ENCODE data around the gene LRRC17.
"Not testable (repeated sequence)": the region's sequence is repeated elsewhere in the genome, so short reads cannot be mapped to it uniquely, and the experiment has no call there.

LRRC17 gene

DNA sequence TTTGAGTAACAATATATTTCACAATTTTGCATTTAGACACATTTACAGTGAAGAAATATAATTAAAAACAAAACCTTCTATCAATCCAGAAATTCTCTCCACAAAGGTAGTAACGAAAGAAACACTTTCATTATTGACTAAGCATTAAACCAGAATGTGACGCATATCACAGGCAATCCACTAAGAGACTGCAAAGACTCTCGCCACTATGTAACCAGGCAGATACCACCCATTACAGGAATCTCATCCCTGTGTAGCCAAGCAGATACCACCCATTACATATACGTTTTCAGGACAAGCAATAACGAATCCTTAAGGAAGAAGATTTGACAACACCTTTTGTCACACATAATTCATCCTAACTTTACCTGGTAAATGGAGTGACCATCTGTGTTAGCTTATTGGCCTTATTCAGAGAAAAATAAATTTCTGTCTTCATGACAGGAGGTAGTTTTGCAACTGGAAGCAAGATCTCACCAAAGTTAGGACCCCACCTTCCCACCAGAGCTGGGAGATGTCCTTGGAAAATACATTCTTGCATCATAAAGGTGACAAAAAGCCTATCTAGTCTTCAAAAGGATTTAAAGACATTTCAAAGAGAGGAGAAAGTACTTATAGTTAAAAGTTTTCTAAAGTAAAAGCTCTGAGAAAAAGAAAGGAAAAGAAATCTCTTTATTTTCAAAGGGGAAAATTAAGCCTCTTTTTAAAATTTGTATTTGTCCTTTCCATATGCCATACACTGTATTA lies 30.8 kb downstream of the LRRC17 start:
- DNase-seq = no peak

GRCh38 chr7:102944241-102944640 lies 31.4 kb downstream of the LRRC17 start:
- no peak for DNase-seq

GRCh38 chr7:102951839-102952238 lies 39.0 kb downstream of the LRRC17 start:
- DNase-seq = no peak

DNA sequence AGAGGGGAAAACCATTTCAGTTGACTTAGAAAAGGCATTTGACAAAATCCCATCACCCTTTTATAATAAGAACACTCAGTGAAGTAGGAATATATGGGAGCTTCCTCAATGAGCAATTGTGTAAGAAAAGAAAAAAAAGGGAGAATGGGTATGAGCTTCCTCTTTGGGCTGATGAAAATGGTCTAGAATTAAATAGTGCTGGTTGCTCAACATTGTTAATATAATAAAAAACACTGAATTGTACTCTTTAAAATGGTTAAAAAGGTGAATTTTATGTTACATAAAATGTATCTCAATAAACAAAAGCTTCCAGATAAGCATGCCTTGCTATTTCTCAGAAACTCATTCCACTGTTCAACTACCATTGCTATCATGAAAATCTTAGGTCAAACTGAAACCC lies 40.6 kb downstream of the LRRC17 start:
- DNase-seq = no peak

DNA sequence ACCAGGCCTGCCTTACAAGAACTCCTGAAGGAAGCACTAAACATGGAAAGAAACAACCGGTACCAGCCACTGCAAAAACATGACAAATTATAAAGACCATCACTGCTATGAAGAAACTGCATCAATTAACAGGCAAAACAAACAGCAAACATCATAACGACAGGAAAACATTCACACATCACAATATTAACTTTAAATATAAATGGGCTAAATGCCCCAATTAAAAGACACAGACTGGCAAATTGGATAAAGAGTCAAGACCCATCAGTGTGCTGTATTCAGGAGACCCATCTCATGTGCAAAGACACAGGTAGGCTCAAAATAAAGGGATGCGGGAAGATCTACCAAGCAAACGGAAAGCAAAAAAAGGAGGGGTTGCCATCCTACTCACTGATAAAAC lies 41.6 kb downstream of the LRRC17 start:
- not testable (repeated sequence) for DNase-seq

DNA sequence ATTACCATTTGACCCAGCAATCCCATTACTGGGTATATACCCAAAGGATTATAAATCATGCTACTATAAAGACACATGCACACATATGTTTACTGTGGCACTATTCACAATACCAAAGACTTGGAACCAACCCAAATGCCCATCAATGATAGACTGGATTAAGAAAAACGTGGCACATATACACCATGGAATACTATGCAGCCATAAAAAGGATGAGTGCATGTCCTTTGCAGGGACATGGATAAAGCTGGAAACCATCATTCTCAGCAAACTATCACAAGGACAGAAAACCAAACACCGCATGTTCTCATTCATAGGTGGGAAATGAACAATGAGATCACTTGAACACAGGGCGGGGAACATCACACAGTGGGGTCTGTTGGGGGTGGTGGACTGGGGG lies 45.2 kb downstream of the LRRC17 start:
- not testable (repeated sequence) for DNase-seq

DNA sequence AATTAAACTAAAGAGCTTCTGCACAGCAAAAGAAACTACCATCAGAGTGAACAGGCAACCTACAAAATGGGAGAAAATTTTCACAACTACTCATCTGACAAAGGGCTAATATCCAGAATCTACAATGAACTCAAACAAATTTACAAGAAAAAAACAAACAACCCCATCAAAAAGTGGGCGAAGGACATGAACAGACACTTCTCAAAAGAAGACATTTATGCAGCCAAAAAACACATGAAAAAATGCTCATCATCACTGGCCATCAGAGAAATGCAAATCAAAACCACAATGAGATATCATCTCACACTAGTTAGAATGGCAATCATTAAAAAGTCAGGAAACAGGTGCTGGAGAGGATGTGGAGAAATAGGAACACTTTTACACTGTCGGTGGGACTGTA lies 49.2 kb downstream of the LRRC17 start:
- DNase-seq = not testable (repeated sequence)

DNA sequence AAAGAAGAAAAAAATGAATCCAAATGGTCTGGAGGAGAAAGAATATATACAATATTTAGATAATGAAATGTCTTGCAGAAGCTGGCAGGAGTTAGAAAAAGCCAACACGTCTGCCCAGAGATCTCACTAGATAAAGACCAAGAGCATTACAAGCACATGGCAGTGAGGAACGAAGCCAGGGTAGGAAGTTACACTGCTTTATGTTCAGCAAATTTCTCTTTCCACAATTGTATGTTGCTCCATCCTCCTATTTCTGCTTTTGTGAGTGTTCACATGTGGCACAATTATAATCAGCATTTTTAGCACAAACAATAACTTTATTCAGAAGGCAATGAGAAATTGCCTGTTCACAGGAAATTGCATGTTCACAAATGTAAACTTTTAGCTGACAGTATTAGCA lies 53.7 kb downstream of the LRRC17 start:
- DNase-seq = no peak

DNA sequence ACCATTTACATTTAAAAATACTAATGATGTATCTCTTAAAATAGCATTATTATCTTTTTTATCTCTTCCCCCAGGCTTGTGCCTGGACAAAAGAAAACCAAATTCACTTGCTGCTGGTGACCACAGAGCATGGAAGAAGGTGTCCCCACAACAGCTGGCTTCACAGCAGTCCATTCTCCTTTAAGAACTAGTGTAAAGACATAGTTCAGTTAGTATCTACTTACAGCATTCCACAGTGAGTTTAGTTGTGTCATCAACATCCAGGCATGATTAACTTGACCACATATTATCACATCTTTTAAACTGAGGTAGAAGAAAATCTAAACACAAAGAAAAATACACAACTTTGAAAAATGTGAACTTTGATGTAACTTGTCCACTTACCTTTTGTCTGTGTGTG lies 55.0 kb downstream of the LRRC17 start:
- DNase-seq = no peak

DNA sequence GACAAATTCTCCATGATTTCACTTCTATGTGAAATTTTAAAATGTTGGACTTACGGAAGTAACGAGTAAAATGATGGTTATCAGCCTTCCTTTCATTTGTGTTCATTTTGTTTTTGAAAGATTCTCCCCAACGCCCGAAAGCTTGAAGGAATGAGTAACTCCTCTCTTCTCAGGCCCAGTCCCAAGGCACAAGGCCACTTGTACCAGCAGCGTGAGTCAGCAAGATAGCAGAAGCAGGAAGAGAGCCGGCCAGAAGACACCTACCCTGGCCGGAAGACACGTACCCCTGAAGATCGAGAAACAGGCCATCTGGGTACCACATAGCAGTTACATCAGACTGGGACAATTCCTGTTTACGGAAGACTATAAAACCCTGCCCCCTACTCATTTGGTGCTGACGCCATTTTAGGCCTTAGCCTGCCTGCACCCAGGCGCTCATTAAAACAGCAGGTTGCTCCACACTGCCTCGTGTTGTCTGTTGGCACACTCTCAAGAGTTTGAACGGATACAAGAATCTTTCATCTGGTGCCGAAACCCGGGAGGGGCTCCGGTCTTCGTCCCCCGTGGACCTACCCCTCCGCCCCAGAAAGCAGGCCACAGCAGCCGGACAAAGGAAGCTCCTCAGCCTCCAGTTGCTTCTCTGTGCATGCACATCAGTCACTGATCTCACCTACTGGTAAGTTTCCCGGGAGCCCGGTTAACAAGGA lies 60.4 kb downstream of the LRRC17 start:
- DNase-seq = no peak

- no peak for DNase-seq
These were observed 61.8 kb downstream of the LRRC17 start for GRCh38 chr7:102974366-102975236.

DNA sequence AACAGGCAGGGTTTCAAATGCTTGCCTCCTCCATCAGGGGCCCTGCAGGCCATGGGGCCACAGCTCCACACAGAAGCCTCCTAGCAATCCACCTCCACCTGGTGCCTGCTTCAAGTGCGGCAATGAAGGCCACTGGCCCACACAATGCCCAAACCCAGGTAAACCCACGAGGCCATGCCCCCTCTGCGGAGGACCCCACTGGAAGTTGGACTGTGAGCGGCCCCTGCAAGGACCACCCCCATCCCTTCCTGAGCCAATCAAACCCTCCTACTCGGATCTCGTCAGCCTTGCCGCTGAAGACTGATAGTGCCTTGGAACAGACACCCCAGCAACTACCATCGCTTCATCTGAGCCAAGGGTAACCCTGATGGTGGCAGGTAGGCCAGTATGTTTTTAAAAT lies 63.1 kb downstream of the LRRC17 start:
- DNase-seq = no peak

- DNase-seq = no peak
These were observed 63.7 kb downstream of the LRRC17 start for GRCh38 chr7:102976493-102976892.

GRCh38 chr7:102977586-102977985 lies 64.8 kb downstream of the LRRC17 start:
- not testable (repeated sequence) for DNase-seq

GRCh38 chr7:102978284-102978683 lies 65.5 kb downstream of the LRRC17 start:
- no peak for DNase-seq

- DNase-seq = no peak
These were observed 66.9 kb downstream of the LRRC17 start for GRCh38 chr7:102979670-102980069.

DNA sequence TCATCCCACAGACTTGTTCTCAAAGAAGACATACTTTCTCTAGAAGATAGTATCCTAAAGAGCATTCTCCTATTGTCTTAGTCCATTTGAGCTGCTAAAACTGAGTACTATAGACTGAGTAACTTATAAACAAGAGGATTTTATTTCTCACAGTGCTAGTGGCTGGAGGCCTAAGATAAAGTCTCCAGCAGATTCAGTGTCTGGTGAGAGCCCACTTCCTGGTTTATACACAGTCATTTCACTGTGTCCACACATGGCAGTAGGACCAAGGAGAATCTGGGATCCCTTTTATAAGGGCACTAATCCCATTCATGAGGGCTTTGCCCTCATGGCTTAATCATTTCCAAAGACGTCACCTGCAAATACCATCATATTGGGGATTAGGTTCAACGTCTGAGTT lies 68.7 kb downstream of the LRRC17 start:
- DNase-seq = no peak

DNA sequence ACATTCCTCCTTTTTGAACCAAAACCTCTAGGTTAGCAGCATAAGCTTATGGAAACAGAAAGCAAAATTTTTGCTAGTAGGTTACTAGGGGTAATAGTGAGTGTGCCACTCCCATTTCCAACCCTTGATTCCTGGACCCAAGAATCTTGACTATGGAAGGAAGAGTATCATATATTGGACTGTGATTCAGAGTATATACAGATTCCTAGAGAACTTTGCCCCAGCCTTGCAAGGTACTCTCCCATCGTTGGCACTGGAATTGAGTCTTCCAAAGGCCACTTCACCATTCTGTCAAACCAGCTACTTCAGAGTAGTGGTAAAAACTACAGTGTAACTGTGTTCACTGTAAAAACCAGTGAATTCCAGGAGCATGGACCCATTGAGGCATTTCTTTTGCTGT lies 69.4 kb downstream of the LRRC17 start:
- DNase-seq = no peak

GRCh38 chr7:102983602-102984001 lies 70.8 kb downstream of the LRRC17 start:
- DNase-seq = no peak

- no peak for DNase-seq
These were observed 72.5 kb downstream of the LRRC17 start for GRCh38 chr7:102985176-102985783.

- no peak for DNase-seq
These were observed 75.3 kb downstream of the LRRC17 start for GRCh38 chr7:102988088-102988487.

- DNase-seq = no peak
These were observed 76.1 kb downstream of the LRRC17 start for GRCh38 chr7:102988631-102989560.
